SK-N-SH (cell line): ENCODE results near the gene GREM2. TPM values are rescaled to one million over a fixed set of nuclear protein-coding genes. Genes with fewer than 3 reads are reported as not detected.

Source experiments
- CTCF ChIA-PET: fragments of 300-600, 350-600 bp; formaldehyde crosslinking; extraction: SDS; loops from one replicate; lab custom pipeline; 2021; lab: Yijun Ruan, JAX
- POLR2A ChIA-PET: fragments of 350-600 bp; sonication (Branson Sonifier 250); formaldehyde crosslinking; extraction: SDS; loops from one replicate; lab custom pipeline; 2020; ENCODE audit warnings: antibody characterized with exemption, inconsistent platforms; lab: Yijun Ruan, JAX
- DNase-seq: peaks from one replicate; pipeline ENCODE4 v3.0.0; 2012
- H2AFZ ChIP-seq: fragments of 200-600 bp; sonication (generic); 2 replicates; pipeline ENCODE4 v1.8.1; 2016; ENCODE audit warnings: antibody characterized with exemption, mild to moderate bottlenecking, low read depth
- H3F3A ChIP-seq: fragments of 200-600 bp; sonication (generic); replicated peaks from 2 replicates; pipeline ENCODE3; 2016; ENCODE audit warnings: antibody characterized with exemption, mild to moderate bottlenecking; ENCODE audit not compliant: insufficient read depth
- H3K27ac ChIP-seq, 2 experiments: fragments of 200-500 bp in 1 of 2; fragments of 200-600 bp in 1 of 2; sonication (Bioruptor generic) in 1 of 2; sonication (generic), shearing (Covaris generic) in 1 of 2; 2 replicates each; pipeline versions ENCODE4 v1.5.1 to v1.6.1; 2014 to 2016; ENCODE audit warnings: low read depth in 2 of 2, inconsistent platforms in 1 of 2, low read length in 1 of 2, mild to moderate bottlenecking in 1 of 2, mixed read lengths in 1 of 2
- H3K27me3 ChIP-seq: fragments of 200-600 bp; sonication (generic), shearing (Covaris generic); 2 replicates; pipeline ENCODE4 v1.6.1; 2016; ENCODE audit warnings: mixed run types; ENCODE audit not compliant: insufficient read depth
- H3K36me3 ChIP-seq, 2 experiments: fragments of 200-500 bp in 1 of 2; fragments of 200-600 bp in 1 of 2; sonication (Bioruptor generic) in 1 of 2; sonication (generic) in 1 of 2; replicated peaks in 1 of 2; 2 replicates each; pipeline versions ENCODE3 to v1.5.1; 2014 to 2016; ENCODE audit warnings: low read length in 1 of 2, mild to moderate bottlenecking in 1 of 2; ENCODE audit not compliant: insufficient read depth in 2 of 2, control insufficient read depth in 1 of 2
- H3K4me1 ChIP-seq, 2 experiments: fragments of 200-500 bp in 1 of 2; fragments of 200-600 bp in 1 of 2; sonication (Bioruptor generic) in 1 of 2; sonication (generic), shearing (Covaris generic) in 1 of 2; 2 replicates each; pipeline versions ENCODE4 v1.5.1 to v1.6.1; 2014 to 2016; ENCODE audit warnings: low read depth in 1 of 2, low read length in 1 of 2, mixed run types in 1 of 2; ENCODE audit not compliant: insufficient read depth in 2 of 2, control insufficient read depth in 1 of 2
- H3K4me2 ChIP-seq: fragments of 200-600 bp; sonication (generic), shearing (Covaris generic); 2 replicates; pipeline ENCODE4 v1.6.1; 2017; ENCODE audit warnings: mixed run types
- H3K4me3 ChIP-seq, 2 experiments: fragments of 200-500 bp in 1 of 2; fragments of 200-600 bp in 1 of 2; sonication (Bioruptor generic) in 1 of 2; sonication (generic), shearing (Covaris generic) in 1 of 2; 2 replicates each; pipeline versions ENCODE4 v1.5.1 to v1.8.1; 2014 to 2016; ENCODE audit warnings: low read depth in 2 of 2, inconsistent platforms in 1 of 2, low read length in 1 of 2, mild to moderate bottlenecking in 1 of 2, mixed read lengths in 1 of 2, moderate library complexity in 1 of 2
- H3K79me2 ChIP-seq: fragments of 200-600 bp; sonication (generic); 2 replicates; pipeline ENCODE4 v1.8.1; 2017; ENCODE audit warnings: mild to moderate bottlenecking; ENCODE audit not compliant: insufficient read depth
- H3K9ac ChIP-seq: fragments of 200-600 bp; sonication (generic); 2 replicates; pipeline ENCODE4 v1.6.1; 2017; ENCODE audit warnings: mixed run types
- H3K9me2 ChIP-seq: fragments of 200-600 bp; sonication (generic); 2 replicates; pipeline ENCODE4 v1.6.1; 2017; ENCODE audit warnings: mixed run types
- H3K9me3 ChIP-seq: fragments of 200-600 bp; sonication (generic); 2 replicates; pipeline ENCODE4 v1.6.1; 2017; ENCODE audit warnings: mixed run types, mild to moderate bottlenecking, moderate library complexity
- H4K20me1 ChIP-seq: fragments of 200-600 bp; sonication (generic); 2 replicates; pipeline ENCODE4 v1.6.1; 2017; ENCODE audit warnings: mild to moderate bottlenecking, mixed run types; ENCODE audit not compliant: insufficient read depth
- CTCF ChIP-seq: fragments of 200-600 bp; sonication (generic); IDR thresholded peaks from 2 replicates; pipeline ENCODE4 v1.6.1; 2017; ENCODE audit warnings: antibody characterized with exemption, mild to moderate bottlenecking, moderate library complexity
- EP300 ChIP-seq, 2 experiments: IDR thresholded peaks; 2 replicates each; pipeline versions ENCODE4 v1.4.0 to v1.6.1; 2012; ENCODE audit warnings: borderline replicate concordance in 1 of 2, low read depth in 1 of 2, low read length in 1 of 2
- EZH2phosphoT487 ChIP-seq: fragments of 200-600 bp; sonication (generic); IDR thresholded peaks from 2 replicates; pipeline ENCODE4 v1.6.1; 2017; ENCODE audit warnings: low read depth, mixed run types, mild to moderate bottlenecking, antibody characterized with exemption, moderate library complexity, borderline replicate concordance
- GATA2 ChIP-seq: sonication (generic); formaldehyde crosslinking; IDR thresholded peaks from 2 replicates; pipeline ENCODE4 v1.5.0; 2020; ENCODE audit warnings: mild to moderate bottlenecking, missing genetic modification reagents
- MEF2A ChIP-seq: IDR thresholded peaks from 2 replicates; pipeline ENCODE4 v1.4.0; 2012; ENCODE audit warnings: low read depth, borderline replicate concordance
- RXRA ChIP-seq: IDR thresholded peaks from 2 replicates; pipeline ENCODE4 v1.4.0; 2012; ENCODE audit warnings: low read depth, mild to moderate bottlenecking, borderline replicate concordance
- SIN3A ChIP-seq: IDR thresholded peaks from 2 replicates; pipeline ENCODE4 v1.6.1; 2012; ENCODE audit warnings: low read depth, mild to moderate bottlenecking, low read length, moderate library complexity, borderline replicate concordance
- TCF12 ChIP-seq: IDR thresholded peaks from 2 replicates; pipeline ENCODE4 v1.4.0; 2012
- USF1 ChIP-seq: IDR thresholded peaks from 2 replicates; pipeline ENCODE4 v1.4.0; 2012; ENCODE audit warnings: low read depth, borderline replicate concordance
- YY1 ChIP-seq: IDR thresholded peaks from 2 replicates; pipeline ENCODE4 v1.4.0; 2012; ENCODE audit warnings: low read depth, mild to moderate bottlenecking
- ZBTB33 ChIP-seq: IDR thresholded peaks from 2 replicates; pipeline ENCODE4 v1.4.0; 2012; ENCODE audit warnings: low read depth, borderline replicate concordance
- WGBS: methylation state at CpG from one replicate; pipeline ENCODE4 v1.1.6; 2017; ENCODE audit warnings: low lambda C conversion rate; 5-methylcytosine and 5-hydroxymethylcytosine counted together
- polyA plus RNA-seq, 3 experiments: library from polyadenylated mRNA; depleted of rRNA; stranded (reverse); fragments of >200 nt; gene quantifications; 2 replicates each; pipeline ENCODE4 v1.2.3, GENCODE V29; 2012
- TF ChIP-seq, protein P1 (sequence below): IDR thresholded peaks from 2 replicates; pipeline ENCODE4 v1.6.1; 2012; ENCODE audit warnings: mild to moderate bottlenecking, low read depth, low read length, moderate library complexity

GREM2 gene
- polyA plus RNA-seq, 1 of the 3 experiments (the other 2 are of a cell fraction) = 0.94 TPM

DNA sequence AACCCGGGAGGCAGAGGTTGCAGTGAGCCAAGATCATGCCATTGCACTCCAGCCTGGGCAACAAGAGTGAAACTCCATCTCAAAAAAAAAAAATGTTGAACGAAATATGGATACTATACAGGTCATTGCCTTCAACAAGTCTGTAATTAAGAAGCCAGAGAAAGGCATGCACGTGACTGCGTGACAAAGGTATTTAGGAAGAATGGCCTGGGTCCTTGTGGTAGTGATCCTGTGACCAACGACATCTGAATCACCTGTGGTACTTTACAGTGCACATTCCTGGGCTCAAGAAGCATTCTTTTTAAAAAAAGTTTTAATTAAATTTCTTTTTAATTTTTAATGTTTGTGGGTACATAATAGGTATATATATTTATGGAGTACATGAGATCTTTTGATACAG is 115.0 kb downstream of the GREM2 start:
- Histone ChIP-seq H3K79me2 (no peaks in the 10 kb centered on the region), H3F3A (peaks cover 5% of the 10 kb centered on the region), H3K36me3 (no peaks in the 10 kb centered on the region), H3K9ac (no peak overlapping the region), H3K9me3 (no peaks in the 10 kb centered on the region), H3K27ac (no peak overlapping the region), H4K20me1 (no peaks in the 10 kb centered on the region), H3K27me3 (no peaks in the 10 kb centered on the region), H3K9me2 (no peaks in the 10 kb centered on the region), H3K4me2 (no peak overlapping the region), H2AFZ (no peak overlapping the region), H3K4me3 (no peak overlapping the region), H3K4me1 (peaks cover 8 to 21% of the 10 kb centered on the region in 2 experiments; a peak in 3 of 4 replicates)
- CTCF ChIA-PET = interaction anchor here (1.2 kb wide), 1 partner anchor 11 kb away, joined by 4 read pairs; no protein-coding TSS in a partner anchor
- DNase-seq = no peak
- TF ChIP-seq CTCF (no peak), SIN3A (no peak), RXRA (no peak), MEF2A (no peak), EP300 (IDR thresholded peaks at IDR 0.05; ENCODE audit: borderline replicate concordance in 1 of 2, low read depth in 1 of 2, low read length in 1 of 2) (no peak), EZH2phosphoT487 (no peak), GATA2 (CRISPR knock-in tag) (no peak), YY1 (no peak), TCF12 (no peak), USF1 (no peak), ZBTB33 (no peak)
- TF ChIP-seq, protein P1, sequence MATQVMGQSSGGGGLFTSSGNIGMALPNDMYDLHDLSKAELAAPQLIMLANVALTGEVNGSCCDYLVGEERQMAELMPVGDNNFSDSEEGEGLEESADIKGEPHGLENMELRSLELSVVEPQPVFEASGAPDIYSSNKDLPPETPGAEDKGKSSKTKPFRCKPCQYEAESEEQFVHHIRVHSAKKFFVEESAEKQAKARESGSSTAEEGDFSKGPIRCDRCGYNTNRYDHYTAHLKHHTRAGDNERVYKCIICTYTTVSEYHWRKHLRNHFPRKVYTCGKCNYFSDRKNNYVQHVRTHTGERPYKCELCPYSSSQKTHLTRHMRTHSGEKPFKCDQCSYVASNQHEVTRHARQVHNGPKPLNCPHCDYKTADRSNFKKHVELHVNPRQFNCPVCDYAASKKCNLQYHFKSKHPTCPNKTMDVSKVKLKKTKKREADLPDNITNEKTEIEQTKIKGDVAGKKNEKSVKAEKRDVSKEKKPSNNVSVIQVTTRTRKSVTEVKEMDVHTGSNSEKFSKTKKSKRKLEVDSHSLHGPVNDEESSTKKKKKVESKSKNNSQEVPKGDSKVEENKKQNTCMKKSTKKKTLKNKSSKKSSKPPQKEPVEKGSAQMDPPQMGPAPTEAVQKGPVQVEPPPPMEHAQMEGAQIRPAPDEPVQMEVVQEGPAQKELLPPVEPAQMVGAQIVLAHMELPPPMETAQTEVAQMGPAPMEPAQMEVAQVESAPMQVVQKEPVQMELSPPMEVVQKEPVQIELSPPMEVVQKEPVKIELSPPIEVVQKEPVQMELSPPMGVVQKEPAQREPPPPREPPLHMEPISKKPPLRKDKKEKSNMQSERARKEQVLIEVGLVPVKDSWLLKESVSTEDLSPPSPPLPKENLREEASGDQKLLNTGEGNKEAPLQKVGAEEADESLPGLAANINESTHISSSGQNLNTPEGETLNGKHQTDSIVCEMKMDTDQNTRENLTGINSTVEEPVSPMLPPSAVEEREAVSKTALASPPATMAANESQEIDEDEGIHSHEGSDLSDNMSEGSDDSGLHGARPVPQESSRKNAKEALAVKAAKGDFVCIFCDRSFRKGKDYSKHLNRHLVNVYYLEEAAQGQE = no peak
- 89% methylated on average over 5 of the region's 5 CpGs for WGBS
- POLR2A ChIA-PET = no interaction called here
